CD8-positive, alpha-beta memory T cell (primary cell): ENCODE measurements around the gene STAG1. TPM values are rescaled to one million over a fixed set of nuclear protein-coding genes. Genes with fewer than 3 reads are reported as not detected.
"Not testable (repeated sequence)": the region's sequence is repeated elsewhere in the genome, so short reads cannot be mapped to it uniquely, and the experiment has no call there.

Experiments
- CTCF ChIA-PET: fragments of 350-600 bp; sonication (Branson Sonifier 250); formaldehyde crosslinking; loops from one replicate; lab custom pipeline; 2021; ENCODE audit warnings: antibody characterized with exemption; lab: Charles Lee
- POLR2A ChIA-PET: fragments of 350-600 bp; sonication (Branson Sonifier 250); formaldehyde crosslinking; loops from one replicate; lab custom pipeline; 2021; ENCODE audit warnings: antibody characterized with exemption; lab: Charles Lee
- DNase-seq, 5 donors: peaks; one replicate each; pipeline versions ENCODE4 v3.0.0 to v3.0.0-alpha.2; 2020 to 2022; ENCODE audit warnings: mixed read lengths in 1 of 5
- H3K27ac ChIP-seq: one replicate; pipeline ENCODE4 v1.7.0; 2013; ENCODE audit warnings: low read depth, mild to moderate bottlenecking, low read length, moderate library complexity
- H3K27me3 ChIP-seq: 2 replicates; pipeline ENCODE4 v1.7.0; 2013; ENCODE audit warnings: low read length, mild to moderate bottlenecking; ENCODE audit not compliant: insufficient read depth, poor library complexity, severe bottlenecking
- H3K36me3 ChIP-seq: 2 replicates; pipeline ENCODE4 v1.7.0; 2013; ENCODE audit warnings: mild to moderate bottlenecking, low read length, moderate library complexity; ENCODE audit not compliant: insufficient read depth
- H3K4me1 ChIP-seq: 2 replicates; pipeline ENCODE4 v1.7.0; 2013; ENCODE audit warnings: mild to moderate bottlenecking, low read length, moderate library complexity; ENCODE audit not compliant: insufficient read depth
- H3K4me3 ChIP-seq: 2 replicates; pipeline ENCODE4 v1.7.0; 2013; ENCODE audit warnings: mild to moderate bottlenecking, low read length
- H3K9me3 ChIP-seq: 2 replicates; pipeline ENCODE4 v1.7.0; 2013; ENCODE audit warnings: mild to moderate bottlenecking, low read length
- H3K27ac Mint-ChIP-seq, 8 donors: one replicate each; pipeline ENCODE4 v1.8.0; 2020 to 2021; ENCODE audit warnings: mixed read lengths in 8 of 8, mild to moderate bottlenecking in 6 of 8, inconsistent platforms in 3 of 8, moderate library complexity in 3 of 8
- H3K27me3 Mint-ChIP-seq, 2 donors: one replicate each; pipeline ENCODE4 v1.8.0; 2020 to 2021; ENCODE audit warnings: mixed read lengths in 2 of 2, mild to moderate bottlenecking in 1 of 2, moderate library complexity in 1 of 2
- H3K36me3 Mint-ChIP-seq, 3 donors: one replicate each; pipeline ENCODE4 v1.8.0; 2020 to 2021; ENCODE audit warnings: mixed read lengths in 3 of 3, inconsistent platforms in 1 of 3, mild to moderate bottlenecking in 1 of 3
- H3K4me1 Mint-ChIP-seq, 3 donors: one replicate each; pipeline ENCODE4 v1.8.0; 2020 to 2021; ENCODE audit warnings: mixed read lengths in 3 of 3, inconsistent platforms in 1 of 3, mild to moderate bottlenecking in 1 of 3
- H3K4me3 Mint-ChIP-seq, 7 donors: one replicate each; pipeline ENCODE4 v1.8.0; 2020 to 2021; ENCODE audit warnings: mixed read lengths in 7 of 7, mild to moderate bottlenecking in 6 of 7, moderate library complexity in 4 of 7, inconsistent platforms in 2 of 7
- H3K9me3 Mint-ChIP-seq, 5 donors: one replicate each; pipeline ENCODE4 v1.8.0; 2020 to 2022; ENCODE audit warnings: mixed read lengths in 5 of 5, mild to moderate bottlenecking in 3 of 5, moderate library complexity in 2 of 5, inconsistent platforms in 1 of 5
- polyA plus RNA-seq: library from polyadenylated mRNA; unstranded; fragments of 300-500 nt; fragmentation: Illumina TruSeq; gene quantifications from one replicate; pipeline ENCODE4 v1.2.3, GENCODE V29; 2021
- total RNA-seq, 2 experiments: library from RNA; stranded (reverse); gene quantifications; one replicate each; pipeline ENCODE4 v1.2.3, GENCODE V29; 2021

STAG1 gene
- total and polyA plus RNA-seq, 3 experiments from 2014 or later = 19.0 to 61.4 (median 58.5) TPM

DNA sequence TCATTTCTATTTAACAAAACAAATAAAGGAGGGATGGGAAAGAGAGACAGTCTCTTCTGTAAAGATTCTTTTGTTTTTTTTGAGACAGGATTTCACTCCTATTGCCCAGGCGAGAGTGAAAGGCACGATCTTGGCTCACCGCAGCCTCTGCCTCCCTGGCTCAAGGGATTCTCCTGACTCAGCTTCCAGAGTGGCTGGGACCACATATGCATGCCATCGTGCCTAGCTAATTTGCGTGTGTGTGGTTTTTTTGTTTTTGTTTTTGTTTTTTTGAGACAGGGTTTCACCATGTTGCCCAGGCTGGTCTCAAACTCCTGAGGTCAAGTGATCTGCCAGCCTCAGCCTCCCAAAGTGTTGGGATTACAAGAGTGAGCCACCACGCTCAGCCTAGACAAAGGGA lies 23.3 kb downstream of the STAG1 start:
- H3K4me1 ChIP-seq = peaks cover 61% of the 10 kb centered on the region
- no peak overlapping the region for H3K27ac ChIP-seq
- CTCF ChIA-PET = interaction anchor here (1.0 to 3.7 kb wide), 2 partner anchors 24 to 533 kb away, joined by 3 to 20 read pairs; partner anchors contain the start of genes MSL2 and STAG1
- H3K9me3 Mint-ChIP-seq = no peaks in the 10 kb centered on the region
- H3K4me1 Mint-ChIP-seq = peaks cover 65 to 88% (median 81%) of the 10 kb centered on the region in 3 donors
- H3K27me3 ChIP-seq = no peaks in the 10 kb centered on the region
- peaks cover 0 to 2% (median 0%) of the 10 kb centered on the region in 3 donors for H3K36me3 Mint-ChIP-seq
- H3K4me3 Mint-ChIP-seq = peak overlapping the region; percentile 14 to 63 (median 52)
- H3K36me3 ChIP-seq = no peaks in the 10 kb centered on the region
- H3K27me3 Mint-ChIP-seq = no peaks in the 10 kb centered on the region
- POLR2A ChIA-PET = interaction anchor here (0.8 to 0.9 kb wide), 2 partner anchors 24 to 34 kb away, joined by 4 read pairs; partner anchors contain the start of gene STAG1
- peak in 1 of 5 donors; percentile 14 for DNase-seq
- no peak overlapping the region for H3K4me3 ChIP-seq
- H3K9me3 ChIP-seq = no peaks in the 10 kb centered on the region
- H3K27ac Mint-ChIP-seq = peak overlapping the region in 7 of 8 donors; percentile 7 to 77 (median 53)

GRCh38 chr3:136728473-136728872 lies 23.7 kb downstream of the STAG1 start:
- H3K27ac Mint-ChIP-seq = peak overlapping the region in 7 of 8 donors; percentile 14 to 82 (median 56)

GRCh38 chr3:136725468-136725867 lies 26.7 kb downstream of the STAG1 start:
- Histone ChIP-seq H3K4me1 (peaks cover 45% of the 10 kb centered on the region), H3K4me3 (no peak overlapping the region), H3K27ac (no peak overlapping the region), H3K36me3 (no peaks in the 10 kb centered on the region), H3K27me3 (no peaks in the 10 kb centered on the region), H3K9me3 (no peaks in the 10 kb centered on the region)
- ChIA-PET CTCF (interaction anchor here (1.0 kb wide), 1 partner anchor 334 kb away, joined by 3 read pairs; no protein-coding TSS in a partner anchor), POLR2A (no interaction called here)
- H3K36me3 Mint-ChIP-seq = peaks cover 5 to 6% (median 5%) of the 10 kb centered on the region in 3 donors
- H3K4me3 Mint-ChIP-seq = peak overlapping the region in 2 of 7 donors; percentile 5 to 14
- peaks cover 49 to 67% (median 60%) of the 10 kb centered on the region in 3 donors for H3K4me1 Mint-ChIP-seq
- H3K27ac Mint-ChIP-seq = peak overlapping the region in 4 of 8 donors; percentile 1 to 61 (median 28)
- no peaks in the 10 kb centered on the region for H3K9me3 Mint-ChIP-seq
- DNase-seq = no peak
- H3K27me3 Mint-ChIP-seq = no peaks in the 10 kb centered on the region

More at GRCh38 chr3:136728473-136728872, 23.7 kb downstream of the STAG1 start:
- ChIA-PET POLR2A (no interaction called here), CTCF (interaction anchor here (1.0 to 3.7 kb wide), 2 partner anchors 24 to 532 kb away, joined by 3 to 20 read pairs; partner anchors contain the start of genes MSL2 and STAG1)
- no peaks in the 10 kb centered on the region for H3K27me3 ChIP-seq
- H3K9me3 Mint-ChIP-seq = no peaks in the 10 kb centered on the region
- H3K27ac ChIP-seq = no peak overlapping the region
- peak overlapping the region; percentile 14 to 63 (median 52) for H3K4me3 Mint-ChIP-seq
- H3K9me3 ChIP-seq = no peaks in the 10 kb centered on the region
- DNase-seq = peak in 1 of 5 donors; percentile 34
- H3K36me3 ChIP-seq = no peaks in the 10 kb centered on the region
- H3K4me1 Mint-ChIP-seq = peaks cover 65 to 86% (median 81%) of the 10 kb centered on the region in 3 donors
- no peaks in the 10 kb centered on the region for H3K27me3 Mint-ChIP-seq
- peaks cover 0 to 2% (median 0%) of the 10 kb centered on the region in 3 donors for H3K36me3 Mint-ChIP-seq
- peaks cover 61% of the 10 kb centered on the region for H3K4me1 ChIP-seq
- H3K4me3 ChIP-seq = no peak overlapping the region

DNA sequence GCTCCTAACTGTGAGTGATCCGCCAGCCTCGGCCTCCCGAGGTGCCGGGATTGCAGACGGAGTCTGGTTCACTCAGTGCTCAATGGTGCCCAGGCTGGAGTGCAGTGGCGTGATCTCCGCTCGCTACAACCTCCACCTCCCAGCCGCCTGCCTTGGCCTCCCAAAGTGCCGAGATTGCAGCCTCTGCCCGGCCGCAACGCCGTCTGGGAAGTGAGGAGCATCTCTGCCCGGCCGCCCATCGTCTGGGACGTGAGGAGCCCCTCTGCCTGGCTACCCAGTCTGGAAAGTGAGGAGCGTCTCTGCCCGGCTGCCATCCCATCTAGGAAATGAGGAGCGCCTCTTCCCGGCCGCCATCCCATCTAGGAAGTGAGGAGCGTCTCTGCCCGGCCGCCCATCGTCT lies 29.3 kb downstream of the STAG1 start:
- H3K27me3 ChIP-seq, H3K9me3 ChIP-seq, H3K9me3 Mint-ChIP-seq, H3K27ac Mint-ChIP-seq, H3K27ac ChIP-seq, DNase-seq, H3K4me3 ChIP-seq, H3K27me3 Mint-ChIP-seq, H3K4me3 Mint-ChIP-seq, H3K36me3 ChIP-seq, POLR2A ChIA-PET, CTCF ChIA-PET: not testable (repeated sequence)
- peaks cover 28% of the 10 kb centered on the region for H3K4me1 ChIP-seq
- peaks cover 42 to 63% (median 59%) of the 10 kb centered on the region in 3 donors for H3K4me1 Mint-ChIP-seq
- H3K36me3 Mint-ChIP-seq = peaks cover 9 to 16% (median 14%) of the 10 kb centered on the region in 3 donors

- H3K27ac ChIP-seq, H3K27me3 ChIP-seq, H3K27me3 Mint-ChIP-seq, H3K9me3 ChIP-seq, H3K4me3 ChIP-seq, H3K9me3 Mint-ChIP-seq, CTCF ChIA-PET, H3K4me3 Mint-ChIP-seq, H3K36me3 ChIP-seq, DNase-seq, POLR2A ChIA-PET: not testable (repeated sequence)
- Mint-ChIP-seq H3K27ac (peak overlapping the region in 2 of 8 donors; percentile 29 to 68), H3K36me3 (peaks cover 9 to 16% (median 14%) of the 10 kb centered on the region in 3 donors), H3K4me1 (peaks cover 41 to 62% (median 59%) of the 10 kb centered on the region in 3 donors)
- peaks cover 25% of the 10 kb centered on the region for H3K4me1 ChIP-seq
These were observed 29.8 kb downstream of the STAG1 start for GRCh38 chr3:136722399-136722798.

GRCh38 chr3:136720091-136720490 lies 32.1 kb downstream of the STAG1 start:
- Histone ChIP-seq H3K36me3 (no peaks in the 10 kb centered on the region), H3K9me3 (no peaks in the 10 kb centered on the region), H3K4me3 (no peak overlapping the region), H3K27ac (no peak overlapping the region), H3K4me1 (peaks cover 8% of the 10 kb centered on the region), H3K27me3 (no peaks in the 10 kb centered on the region)
- H3K4me3 Mint-ChIP-seq = no peak overlapping the region
- peaks cover 9 to 16% (median 14%) of the 10 kb centered on the region in 3 donors for H3K36me3 Mint-ChIP-seq
- ChIA-PET POLR2A (no interaction called here), CTCF (interaction anchor here (1.1 kb wide), 1 partner anchor 15 kb away, joined by 3 read pairs; no protein-coding TSS in a partner anchor)
- no peaks in the 10 kb centered on the region for H3K27me3 Mint-ChIP-seq
- peak overlapping the region in 1 of 8 donors; percentile 35 for H3K27ac Mint-ChIP-seq
- no peaks in the 10 kb centered on the region for H3K9me3 Mint-ChIP-seq
- DNase-seq = no peak
- H3K4me1 Mint-ChIP-seq = peaks cover 30 to 51% (median 47%) of the 10 kb centered on the region in 3 donors

- Mint-ChIP-seq H3K36me3 (peaks cover 4 to 21% (median 14%) of the 10 kb centered on the region in 3 donors), H3K4me1 (peaks cover 30 to 59% (median 53%) of the 10 kb centered on the region in 3 donors), H3K4me3 (peak overlapping the region in 3 of 7 donors; percentile 8 to 47 (median 32)), H3K27me3 (no peaks in the 10 kb centered on the region), H3K27ac (peak overlapping the region in 3 of 8 donors; percentile 10 to 24 (median 11)), H3K9me3 (no peaks in the 10 kb centered on the region)
- no peaks in the 10 kb centered on the region for H3K27me3 ChIP-seq
- H3K4me1 ChIP-seq = peaks cover 7% of the 10 kb centered on the region
- no peaks in the 10 kb centered on the region for H3K9me3 ChIP-seq
- H3K27ac ChIP-seq = no peak overlapping the region
- no peaks in the 10 kb centered on the region for H3K36me3 ChIP-seq
- H3K4me3 ChIP-seq = no peak overlapping the region
- CTCF ChIA-PET = no interaction called here
- POLR2A ChIA-PET = no interaction called here
- no peak for DNase-seq
These were observed 35.5 kb downstream of the STAG1 start for GRCh38 chr3:136716629-136717028.

DNA sequence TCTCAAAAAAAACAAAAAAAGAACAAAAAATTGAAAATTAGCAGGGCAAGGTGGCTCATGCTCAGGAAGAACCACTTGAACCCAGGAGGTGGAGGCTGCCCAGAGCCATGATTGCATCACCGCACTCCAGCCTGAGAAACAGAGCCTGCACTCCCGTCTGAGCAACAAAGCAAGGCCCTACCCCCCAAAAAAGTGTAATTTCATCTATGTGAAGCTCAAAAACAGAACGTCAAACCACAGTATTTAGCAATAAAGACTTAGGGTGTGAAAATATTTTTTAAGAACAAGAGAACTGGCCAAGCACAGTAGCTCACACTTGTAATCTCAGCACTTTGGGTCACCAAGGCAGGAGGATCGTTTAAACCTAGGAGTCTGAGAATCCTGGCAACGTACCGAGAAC lies 38.2 kb downstream of the STAG1 start:
- CTCF ChIA-PET = no interaction called here
- no peak overlapping the region for H3K4me3 ChIP-seq
- H3K4me3 Mint-ChIP-seq = no peak overlapping the region
- H3K36me3 Mint-ChIP-seq = peaks cover 3 to 16% (median 8%) of the 10 kb centered on the region in 3 donors
- no peaks in the 10 kb centered on the region for H3K27me3 Mint-ChIP-seq
- peaks cover 7% of the 10 kb centered on the region for H3K4me1 ChIP-seq
- H3K36me3 ChIP-seq = no peaks in the 10 kb centered on the region
- no peak for DNase-seq
- H3K9me3 Mint-ChIP-seq = no peaks in the 10 kb centered on the region
- POLR2A ChIA-PET = no interaction called here
- peaks cover 28 to 54% (median 52%) of the 10 kb centered on the region in 3 donors for H3K4me1 Mint-ChIP-seq
- peak overlapping the region in 1 of 8 donors; percentile 42 for H3K27ac Mint-ChIP-seq
- H3K27me3 ChIP-seq = no peaks in the 10 kb centered on the region
- H3K9me3 ChIP-seq = no peaks in the 10 kb centered on the region
- H3K27ac ChIP-seq = no peak overlapping the region
